ENCODE measurements around the gene AIFM3. TPM values are rescaled to one million over a fixed set of nuclear protein-coding genes. Genes with fewer than 3 reads are reported as not detected.

AIFM3 gene
- total RNA-seq, 2 experiments from 2014 or later: 0.14 TPM; not detected in 1

- no peaks in the 10 kb centered on the region for H3K36me3 Mint-ChIP-seq
- no peak overlapping the region for H3K4me3 Mint-ChIP-seq
- no peaks in the 10 kb centered on the region for H3K27me3 Mint-ChIP-seq
- peaks cover under 1% of the 10 kb centered on the region for H3K9me3 Mint-ChIP-seq
- H3K4me1 Mint-ChIP-seq: no peaks in the 10 kb centered on the region
- no peak for DNase-seq
- no peak overlapping the region for H3K27ac Mint-ChIP-seq
Measured at GRCh38 chr22:20972933-20973577, 6.0 kb downstream of the AIFM3 start.

DNA sequence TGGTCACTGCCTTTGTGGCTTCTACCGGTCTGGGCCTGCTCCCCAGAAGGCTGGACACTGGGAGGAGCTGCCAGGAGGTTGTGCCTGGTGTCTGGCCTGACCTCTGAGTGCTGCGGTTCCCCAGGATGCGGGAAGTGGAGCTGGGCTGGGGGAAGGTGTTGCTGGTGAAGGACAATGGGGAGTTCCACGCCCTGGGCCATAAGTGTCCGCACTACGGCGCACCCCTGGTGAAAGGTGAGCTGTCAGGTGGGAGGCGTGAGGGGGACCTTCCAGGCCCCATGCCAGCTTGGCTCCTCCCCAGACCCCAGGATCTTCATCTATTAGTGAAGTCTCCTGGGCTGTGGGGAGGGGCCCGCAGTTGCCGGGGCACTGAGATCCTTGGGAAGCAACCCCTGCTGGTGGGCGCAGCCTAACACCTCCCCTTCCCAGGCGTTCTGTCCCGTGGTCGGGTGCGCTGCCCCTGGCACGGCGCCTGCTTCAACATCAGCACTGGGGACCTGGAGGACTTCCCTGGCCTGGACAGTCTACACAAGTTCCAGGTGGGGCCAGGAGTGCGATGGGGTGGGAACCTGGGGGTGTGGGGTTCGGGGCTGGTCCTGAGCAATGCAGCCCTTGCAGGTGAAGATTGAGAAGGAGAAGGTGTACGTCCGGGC, 6.7 kb downstream of the AIFM3 start:
- DNase-seq: no peak
- Mint-ChIP-seq H3K36me3 (no peaks in the 10 kb centered on the region), H3K27ac (no peak overlapping the region), H3K4me1 (no peaks in the 10 kb centered on the region), H3K9me3 (peaks cover 5% of the 10 kb centered on the region), H3K27me3 (no peaks in the 10 kb centered on the region), H3K4me3 (no peak overlapping the region)

DNA sequence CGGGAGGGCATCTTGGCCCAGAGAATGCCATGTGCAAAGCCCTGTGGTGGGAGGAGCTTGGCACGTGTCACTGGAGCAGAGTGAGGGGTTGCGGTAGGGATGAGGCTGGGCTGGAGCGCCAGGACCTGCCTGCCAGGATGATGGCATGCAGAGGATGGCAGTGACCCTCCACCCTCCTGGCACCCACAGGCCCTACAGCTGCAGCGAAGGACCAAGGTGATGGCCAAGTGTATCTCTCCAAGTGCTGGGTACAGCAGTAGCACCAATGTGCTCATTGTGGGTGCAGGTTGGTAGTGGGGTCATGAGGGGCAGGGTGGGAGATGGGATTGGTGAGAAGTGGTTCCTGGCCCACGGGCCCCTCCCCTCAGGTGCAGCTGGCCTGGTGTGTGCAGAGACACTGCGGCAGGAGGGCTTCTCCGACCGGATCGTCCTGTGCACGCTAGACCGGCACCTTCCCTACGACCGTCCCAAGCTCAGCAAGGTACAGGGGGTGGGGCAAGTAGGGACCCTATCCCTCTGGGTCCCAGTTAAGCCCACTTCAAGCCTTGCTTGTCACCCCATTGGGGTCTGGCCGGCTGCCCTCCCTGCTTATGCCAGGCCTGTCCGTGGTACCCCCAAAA, 7.4 kb downstream of the AIFM3 start:
- Mint-ChIP-seq H3K4me3 (no peak overlapping the region), H3K27ac (no peak overlapping the region), H3K9me3 (peaks cover 7% of the 10 kb centered on the region), H3K36me3 (no peaks in the 10 kb centered on the region), H3K27me3 (no peaks in the 10 kb centered on the region), H3K4me1 (peaks cover 5% of the 10 kb centered on the region)
- DNase-seq: no peak

GRCh38 chr22:20975541-20976290, 8.7 kb downstream of the AIFM3 start:
- no peak for DNase-seq
- Mint-ChIP-seq H3K27me3 (no peaks in the 10 kb centered on the region), H3K27ac (peak overlapping the region; percentile 25), H3K4me1 (peaks cover 15% of the 10 kb centered on the region), H3K9me3 (peaks cover 7% of the 10 kb centered on the region), H3K36me3 (no peaks in the 10 kb centered on the region), H3K4me3 (no peak overlapping the region)

DNA sequence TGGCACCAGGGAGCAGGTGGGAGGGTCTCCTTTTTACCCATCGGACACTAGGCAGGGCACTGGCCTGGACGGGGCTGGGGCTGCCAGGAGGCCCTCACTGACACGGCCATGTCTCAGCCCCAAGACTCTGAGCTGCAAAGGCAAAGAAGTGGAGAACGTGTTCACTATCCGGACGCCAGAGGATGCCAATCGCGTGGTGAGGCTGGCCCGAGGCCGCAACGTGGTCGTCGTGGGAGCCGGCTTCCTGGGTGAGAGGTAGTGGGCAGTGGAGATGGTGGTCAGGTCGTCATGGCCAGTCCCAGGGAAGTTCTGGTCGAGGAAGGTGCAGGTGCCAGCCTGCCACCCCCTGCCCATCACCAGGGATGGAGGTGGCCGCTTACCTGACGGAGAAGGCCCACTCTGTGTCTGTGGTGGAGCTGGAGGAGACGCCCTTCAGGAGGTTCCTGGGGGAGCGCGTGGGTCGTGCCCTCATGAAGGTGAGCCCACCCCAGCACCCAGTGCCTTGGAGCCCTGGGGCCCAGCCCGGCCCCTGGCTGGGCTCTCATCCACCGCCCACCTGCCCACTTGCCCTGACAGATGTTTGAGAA, 9.3 kb downstream of the AIFM3 start:
- no peaks in the 10 kb centered on the region for H3K36me3 Mint-ChIP-seq

DNA sequence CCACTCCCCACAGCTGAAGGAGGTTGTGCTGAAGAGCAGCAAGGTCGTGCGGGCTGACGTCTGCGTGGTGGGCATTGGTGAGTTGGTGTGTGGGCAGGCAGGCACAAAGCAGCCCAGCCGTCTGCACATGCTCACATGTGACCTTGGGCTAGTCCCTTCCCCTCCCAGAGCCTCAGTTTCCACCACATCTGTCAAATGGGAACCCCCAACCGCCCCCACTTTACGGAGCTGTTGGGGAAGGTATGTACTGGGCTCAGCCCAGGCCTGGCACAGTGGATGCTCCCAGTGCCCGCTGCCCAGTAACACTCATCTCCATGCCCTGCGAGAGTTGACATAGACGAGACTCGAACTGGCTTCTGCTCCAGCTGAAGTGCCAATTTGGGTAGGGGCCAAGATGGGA, 10.0 kb downstream of the AIFM3 start:
- Mint-ChIP-seq H3K4me3 (no peak overlapping the region), H3K9me3 (peaks cover 7% of the 10 kb centered on the region), H3K36me3 (no peaks in the 10 kb centered on the region), H3K27me3 (no peaks in the 10 kb centered on the region), H3K4me1 (peaks cover 20% of the 10 kb centered on the region), H3K27ac (no peak overlapping the region)
- no peak for DNase-seq

More for the DNA sequence above, 9.3 kb downstream of the AIFM3 start:
- Mint-ChIP-seq H3K27me3 (no peaks in the 10 kb centered on the region), H3K4me3 (no peak overlapping the region), H3K9me3 (peaks cover 7% of the 10 kb centered on the region), H3K27ac (no peak overlapping the region), H3K4me1 (peaks cover 20% of the 10 kb centered on the region)
- no peak for DNase-seq

DNA sequence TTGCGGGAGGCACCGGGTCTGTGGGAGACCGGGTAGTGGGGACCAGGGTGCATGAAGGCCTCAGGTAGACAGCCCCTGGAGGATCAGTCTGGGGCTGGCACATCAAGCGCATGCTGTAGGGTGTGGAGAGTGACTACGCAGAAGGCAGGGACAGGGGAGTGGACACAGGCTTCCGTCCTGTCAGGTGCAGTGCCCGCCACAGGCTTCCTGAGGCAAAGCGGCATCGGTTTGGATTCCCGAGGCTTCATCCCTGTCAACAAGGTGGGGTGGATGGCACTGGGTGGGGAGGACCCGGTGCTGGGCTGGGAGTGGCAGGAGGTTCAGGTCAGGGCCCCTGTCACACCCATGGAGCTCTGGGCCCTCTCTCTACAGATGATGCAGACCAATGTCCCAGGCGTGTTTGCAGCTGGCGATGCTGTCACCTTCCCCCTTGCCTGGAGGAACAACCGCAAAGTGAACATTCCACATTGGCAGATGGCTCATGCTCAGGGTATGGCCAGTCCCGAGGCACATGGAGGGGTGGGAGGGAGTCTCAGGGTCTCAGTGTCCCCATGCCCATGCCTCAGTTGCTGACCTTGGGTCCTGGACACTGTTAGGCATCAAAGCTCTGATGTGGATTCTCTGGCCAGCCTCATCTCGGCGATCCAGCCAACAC, 10.6 kb downstream of the AIFM3 start:
- no peak overlapping the region for H3K27ac Mint-ChIP-seq
- no peak overlapping the region for H3K4me3 Mint-ChIP-seq
- H3K27me3 Mint-ChIP-seq: no peaks in the 10 kb centered on the region
- DNase-seq: no peak
- H3K4me1 Mint-ChIP-seq: peaks cover 23% of the 10 kb centered on the region
- peaks cover 1% of the 10 kb centered on the region for H3K36me3 Mint-ChIP-seq
- peaks cover 7% of the 10 kb centered on the region for H3K9me3 Mint-ChIP-seq

DNA sequence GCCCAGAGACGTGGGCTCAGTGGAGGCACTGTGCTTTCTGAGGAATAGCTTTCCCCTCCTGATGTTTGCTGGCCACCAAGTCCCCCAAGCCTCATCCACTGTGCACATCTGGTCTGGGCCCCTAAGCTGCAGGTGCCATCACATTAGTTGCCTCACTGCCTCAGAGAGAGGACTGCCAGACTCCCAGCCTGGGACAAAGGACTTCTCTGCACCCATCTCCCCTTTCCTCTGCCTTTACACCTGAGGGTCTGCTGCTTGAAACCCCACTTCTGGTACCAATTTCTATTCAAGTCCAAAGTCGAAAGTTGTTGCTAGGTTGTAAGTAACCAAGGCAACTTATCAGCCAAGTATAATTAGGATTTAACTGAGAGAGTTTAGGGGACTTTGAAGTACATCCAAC, 11.4 kb downstream of the AIFM3 start:
- peaks cover 29% of the 10 kb centered on the region for H3K4me1 Mint-ChIP-seq
- no peak for DNase-seq
- H3K27me3 Mint-ChIP-seq: no peaks in the 10 kb centered on the region
- no peak overlapping the region for H3K27ac Mint-ChIP-seq
- peaks cover 7% of the 10 kb centered on the region for H3K9me3 Mint-ChIP-seq
- no peak overlapping the region for H3K4me3 Mint-ChIP-seq
- peaks cover 1% of the 10 kb centered on the region for H3K36me3 Mint-ChIP-seq

DNA sequence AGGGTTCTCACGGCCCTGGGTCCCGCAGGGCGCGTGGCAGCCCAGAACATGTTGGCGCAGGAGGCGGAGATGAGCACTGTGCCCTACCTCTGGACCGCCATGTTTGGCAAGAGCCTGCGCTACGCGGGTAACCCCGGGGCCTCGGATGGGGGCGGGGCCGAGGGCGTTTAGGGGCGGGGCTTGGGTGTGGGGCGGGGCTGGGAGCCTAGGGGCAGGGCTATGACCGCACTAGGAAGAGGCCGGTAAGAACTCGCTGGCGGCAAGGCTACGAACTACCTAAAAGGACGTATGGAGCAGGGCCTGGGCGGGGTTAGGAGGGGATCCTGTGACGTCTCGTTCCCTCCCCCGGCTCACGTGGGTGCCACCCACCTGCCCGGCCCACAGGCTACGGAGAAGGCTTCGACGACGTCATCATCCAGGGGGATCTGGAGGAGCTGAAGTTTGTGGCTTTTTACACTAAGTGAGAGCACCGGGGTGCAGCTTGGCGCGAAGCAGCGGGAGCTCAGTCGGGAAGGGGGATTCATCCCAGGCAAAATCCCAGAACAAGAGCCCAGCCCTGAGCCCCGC, 12.3 kb downstream of the AIFM3 start:
- H3K4me3 Mint-ChIP-seq: peak overlapping the region; percentile 69
- peak; percentile 78 for DNase-seq
- H3K27me3 Mint-ChIP-seq: no peaks in the 10 kb centered on the region
- peaks cover 1% of the 10 kb centered on the region for H3K36me3 Mint-ChIP-seq
- peak overlapping the region; percentile 78 for H3K27ac Mint-ChIP-seq
- peaks cover 33% of the 10 kb centered on the region for H3K4me1 Mint-ChIP-seq
- H3K9me3 Mint-ChIP-seq: peaks cover 7% of the 10 kb centered on the region

DNA sequence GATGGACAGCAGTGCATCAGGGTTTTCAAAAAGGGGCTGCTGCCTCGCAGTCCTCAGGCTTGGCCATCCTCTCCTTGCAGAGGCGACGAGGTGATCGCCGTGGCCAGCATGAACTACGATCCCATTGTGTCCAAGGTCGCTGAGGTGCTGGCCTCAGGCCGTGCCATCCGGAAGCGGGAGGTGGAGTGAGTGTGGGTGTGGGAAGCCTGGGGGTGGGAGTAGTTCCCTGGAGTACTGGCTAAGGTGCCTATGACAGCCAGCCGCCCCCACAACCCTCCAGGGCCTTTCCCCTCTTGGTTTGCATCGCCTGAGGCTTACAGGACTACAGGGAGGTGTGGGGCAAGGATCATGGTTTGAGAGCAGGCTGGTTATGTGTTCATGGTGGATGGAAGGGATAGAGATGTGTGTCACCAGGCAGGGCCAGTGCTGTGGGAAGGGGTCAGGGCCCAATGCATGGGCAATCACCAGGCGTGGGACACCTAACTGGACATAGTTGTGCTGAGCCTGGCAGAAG, 12.9 kb downstream of the AIFM3 start:
- Mint-ChIP-seq H3K9me3 (peaks cover 7% of the 10 kb centered on the region), H3K4me3 (peak overlapping the region; percentile 43), H3K36me3 (peaks cover 1% of the 10 kb centered on the region), H3K4me1 (peaks cover 33% of the 10 kb centered on the region), H3K27ac (no peak overlapping the region), H3K27me3 (no peaks in the 10 kb centered on the region)
- no peak for DNase-seq

GRCh38 chr22:20980523-20980922, 13.5 kb downstream of the AIFM3 start:
- Mint-ChIP-seq H3K9me3 (peaks cover 7% of the 10 kb centered on the region), H3K4me3 (peak overlapping the region; percentile 98), H3K27ac (no peak overlapping the region), H3K4me1 (peaks cover 33% of the 10 kb centered on the region), H3K27me3 (no peaks in the 10 kb centered on the region), H3K36me3 (peaks cover 1% of the 10 kb centered on the region)
- DNase-seq: no peak

DNA sequence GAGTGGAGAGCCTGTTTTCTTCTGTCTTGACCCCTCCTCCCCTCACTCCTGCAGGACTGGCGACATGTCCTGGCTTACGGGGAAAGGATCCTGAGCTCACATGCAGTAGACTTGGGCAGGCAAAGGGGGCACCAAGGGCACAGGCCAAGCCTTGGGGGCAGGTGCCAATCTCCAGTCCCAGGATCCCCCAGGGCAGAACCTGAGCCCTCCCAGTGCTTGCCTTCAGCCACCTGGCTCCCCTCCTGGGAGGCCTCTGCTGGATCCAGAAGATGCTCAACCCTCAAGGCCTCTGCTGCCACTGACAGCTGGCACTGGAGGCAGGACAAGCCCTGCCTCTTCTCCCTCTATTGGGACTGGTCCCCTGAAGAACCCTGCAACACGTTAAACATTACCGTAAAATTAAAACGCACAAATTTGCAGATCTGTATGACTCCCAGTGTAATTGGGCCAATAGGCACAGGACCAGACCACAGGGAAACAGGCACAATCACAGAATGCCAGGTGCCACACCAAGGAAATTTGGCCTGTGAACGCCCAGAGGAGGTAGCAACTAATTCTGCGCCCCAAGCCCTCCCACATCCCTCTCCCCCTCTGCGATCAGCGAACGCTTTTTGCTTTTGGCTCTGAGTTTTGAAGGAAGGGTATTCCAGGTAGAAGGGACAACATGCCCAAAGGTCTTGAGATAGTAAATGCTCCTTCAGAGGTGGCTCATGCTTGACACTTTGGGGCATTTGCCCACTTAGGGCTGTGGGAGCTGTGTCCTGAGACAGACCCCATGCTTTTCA, 14.1 kb downstream of the AIFM3 start:
- no peak for DNase-seq
- peaks cover 1% of the 10 kb centered on the region for H3K36me3 Mint-ChIP-seq
- peak overlapping the region; percentile 88 for H3K27ac Mint-ChIP-seq
- peak overlapping the region; percentile 98 for H3K4me3 Mint-ChIP-seq
- H3K4me1 Mint-ChIP-seq: peaks cover 33% of the 10 kb centered on the region
- peaks cover 7% of the 10 kb centered on the region for H3K9me3 Mint-ChIP-seq
- no peaks in the 10 kb centered on the region for H3K27me3 Mint-ChIP-seq

DNA sequence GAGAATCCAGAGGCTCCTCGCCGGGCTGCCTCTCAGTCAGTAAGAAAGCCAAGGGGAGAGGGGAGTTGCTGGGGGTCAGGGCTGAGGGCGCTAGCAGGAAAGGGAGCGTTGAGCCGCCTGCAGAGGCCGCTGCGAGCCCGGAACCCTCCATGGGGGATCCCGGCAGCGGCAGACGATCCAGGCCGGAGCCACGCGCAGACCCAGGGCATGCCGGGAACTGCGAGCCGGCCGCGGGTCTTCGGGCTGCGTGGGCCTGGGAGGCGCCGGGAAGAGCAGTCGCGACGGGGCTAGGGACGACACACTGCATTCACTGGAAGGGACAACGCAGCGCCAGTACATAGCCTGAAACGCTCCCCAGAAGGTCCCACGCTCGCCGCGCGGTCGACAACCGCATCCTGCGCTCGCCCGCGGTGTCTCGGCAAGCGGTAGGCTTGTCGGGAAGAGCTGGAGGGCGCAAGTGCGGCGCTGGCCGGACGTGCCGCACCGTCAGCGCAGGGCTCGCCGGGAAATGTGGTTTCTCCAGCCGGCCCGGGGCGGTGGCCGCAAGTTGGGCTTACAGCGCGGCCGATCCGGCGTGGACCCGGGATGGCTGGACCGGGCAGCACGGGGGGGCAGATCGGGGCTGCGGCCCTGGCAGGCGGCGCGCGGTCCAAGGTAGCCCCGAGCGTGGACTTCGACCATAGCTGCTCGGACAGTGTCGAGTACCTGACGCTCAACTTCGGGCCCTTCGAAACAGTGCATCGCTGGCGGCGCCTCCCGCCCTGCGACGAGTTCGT, 14.9 kb downstream of the AIFM3 start, which contains the start of gene LZTR1:
LZTR1 (plus strand) TSS at position 511 of the 776 bp plus-strand sequence; CDS start at position 586, 75 bp downstream.
- H3K9me3 Mint-ChIP-seq: peaks cover 7% of the 10 kb centered on the region
- peak within 1 kb of the TSS; percentile 88 for H3K27ac Mint-ChIP-seq
- peaks cover 1% of the 10 kb centered on the region for H3K36me3 Mint-ChIP-seq
- peaks cover 33% of the 10 kb centered on the region for H3K4me1 Mint-ChIP-seq
- no peaks in the 10 kb centered on the region for H3K27me3 Mint-ChIP-seq
- peak within 1 kb of the TSS; percentile 98 for H3K4me3 Mint-ChIP-seq
- DNase-seq: peak; percentile 81

Data from activated naive CD8-positive, alpha-beta T cell treated with anti-CD3 and anti-CD28 coated beads for 36 hours (primary cell).